GM21381 (cell line): ENCODE data around the gene KIAA0753.
"Not testable (repeated sequence)": the region's sequence is repeated elsewhere in the genome, so short reads cannot be mapped to it uniquely, and the experiment has no call there.

Experiments used
- ATAC-seq: cut with Tn5 transposase; IDR thresholded peaks from one replicate; pipeline ENCODE4 v1.9.1; 2021; ENCODE audit warnings: mild to moderate bottlenecking, moderate library complexity; ENCODE audit not compliant: unreplicated experiment

KIAA0753 gene

DNA sequence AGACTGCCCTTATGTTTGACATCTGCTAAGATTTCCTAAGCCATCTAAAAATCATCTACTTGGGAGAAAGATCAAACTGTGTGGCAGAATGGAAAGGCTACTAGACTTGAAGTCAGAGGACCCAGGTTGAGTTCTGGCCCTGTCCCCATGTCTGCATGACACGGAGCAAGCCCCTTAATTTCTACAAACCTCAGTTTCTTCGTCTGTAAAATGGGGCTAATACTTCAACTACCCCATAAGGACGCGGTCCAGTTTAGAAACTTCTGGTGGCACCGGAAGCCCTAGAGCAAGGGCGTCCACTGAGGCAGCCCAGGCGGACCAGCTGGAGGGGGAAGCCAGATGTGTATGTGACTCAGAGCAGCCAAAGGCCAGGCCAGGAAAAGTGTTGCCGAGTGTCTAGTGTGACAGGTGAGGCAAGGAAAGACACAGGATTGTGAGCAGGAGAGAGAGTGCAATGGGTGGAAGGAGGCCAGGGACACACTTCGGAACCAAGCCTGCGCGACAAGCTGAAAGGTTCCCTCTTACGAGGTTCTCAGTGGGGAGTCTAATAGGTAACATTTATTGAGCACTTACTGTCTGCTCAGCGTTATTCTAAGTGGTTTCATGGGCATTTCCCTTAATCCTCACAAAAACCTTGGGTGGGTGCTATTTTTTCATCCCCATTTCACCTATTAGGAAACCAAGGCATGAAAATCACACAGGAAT lies 66.4 kb downstream of the KIAA0753 start:
- no peak for ATAC-seq

DNA sequence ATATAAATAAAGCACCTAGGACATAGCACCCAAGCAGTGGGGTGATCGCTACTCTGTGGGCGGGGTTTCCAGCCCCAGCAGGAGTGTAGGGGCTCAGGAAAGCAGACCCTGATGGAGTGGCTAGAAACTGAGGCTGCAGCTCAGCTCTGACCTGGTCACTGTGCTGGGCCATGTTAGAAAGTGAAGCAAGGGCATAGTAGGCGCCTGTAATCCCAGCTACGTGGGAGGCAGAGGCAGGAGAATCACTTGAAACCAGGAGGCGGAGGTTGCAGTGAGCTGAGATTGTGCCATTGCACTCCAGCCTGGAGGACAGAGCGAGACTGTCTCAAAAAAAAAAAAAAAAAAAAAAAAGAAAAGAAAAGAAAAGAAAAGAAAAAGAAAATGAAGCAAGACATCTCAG lies 67.0 kb downstream of the KIAA0753 start:
- ATAC-seq, result not testable (repeated sequence)

DNA sequence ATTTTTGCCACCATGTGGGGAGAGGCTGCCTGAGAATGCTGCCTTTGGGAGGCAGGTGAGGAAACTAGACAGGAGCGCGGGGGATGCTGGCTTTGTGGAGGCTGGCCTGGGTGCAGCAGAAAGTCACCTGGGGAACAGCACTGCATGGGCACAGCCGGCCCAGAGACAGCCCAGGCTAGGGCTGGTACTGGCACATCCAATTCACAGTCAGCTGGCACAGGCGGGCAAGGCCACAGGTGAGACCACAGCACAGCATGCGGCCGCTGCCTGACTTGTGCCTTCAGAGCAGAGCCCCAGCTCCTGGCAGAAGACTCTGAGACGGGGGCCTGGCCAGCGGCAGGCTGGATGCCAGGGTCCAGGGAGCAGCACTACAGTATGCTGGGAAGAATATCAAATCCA lies 67.5 kb downstream of the KIAA0753 start:
- no peak for ATAC-seq

DNA sequence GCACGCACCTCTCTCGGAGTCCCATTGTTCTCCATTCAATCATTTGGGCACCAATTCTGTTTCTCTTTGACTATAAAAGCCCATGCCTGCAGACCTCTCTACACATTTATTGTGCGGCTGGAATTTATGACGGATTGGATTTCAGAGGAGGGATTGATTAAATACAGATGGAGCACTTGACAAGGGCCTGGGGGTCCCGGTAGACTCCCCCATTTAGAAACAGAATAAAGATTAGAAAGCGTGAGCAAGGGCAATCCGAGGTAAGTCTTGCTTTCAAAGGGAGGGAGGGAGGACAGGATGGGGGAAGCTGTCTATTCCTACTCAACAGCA lies 69.1 kb downstream of the KIAA0753 start:
- no peak for ATAC-seq

DNA sequence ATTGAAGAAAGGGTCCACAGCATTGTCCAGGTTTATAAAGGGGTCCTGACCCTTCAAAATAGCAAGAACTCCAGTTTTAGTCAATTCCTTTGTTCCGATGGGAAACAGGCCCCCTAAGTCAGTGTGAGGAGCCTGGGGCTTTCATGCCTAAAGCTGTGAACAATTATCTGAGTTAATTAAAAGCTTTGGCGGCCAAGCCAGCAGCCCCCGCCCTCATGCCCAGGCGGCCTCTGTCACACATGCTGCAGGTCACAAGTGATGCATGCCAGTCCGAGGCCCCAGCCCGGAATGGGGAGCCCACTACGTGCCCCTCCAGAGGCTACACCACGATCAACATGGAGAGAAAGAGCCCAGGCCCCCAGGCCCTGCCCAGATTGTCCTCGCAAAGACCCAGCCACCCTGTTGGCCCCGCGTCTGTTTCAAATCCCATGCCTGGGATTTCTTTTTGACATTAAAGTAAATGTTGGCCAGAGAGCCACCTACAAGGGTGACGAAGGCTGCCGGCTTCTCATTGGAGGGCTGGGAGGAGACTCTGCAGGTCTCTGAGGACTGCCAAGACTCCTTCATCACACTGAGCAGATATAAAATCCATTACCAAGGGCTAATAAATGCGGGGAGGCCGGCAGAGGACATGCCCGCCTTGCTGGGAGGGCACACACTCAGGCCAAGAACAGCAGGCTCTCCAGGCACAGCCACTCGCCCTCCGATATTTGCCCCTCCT lies 69.6 kb downstream of the KIAA0753 start:
- no peak for ATAC-seq

DNA sequence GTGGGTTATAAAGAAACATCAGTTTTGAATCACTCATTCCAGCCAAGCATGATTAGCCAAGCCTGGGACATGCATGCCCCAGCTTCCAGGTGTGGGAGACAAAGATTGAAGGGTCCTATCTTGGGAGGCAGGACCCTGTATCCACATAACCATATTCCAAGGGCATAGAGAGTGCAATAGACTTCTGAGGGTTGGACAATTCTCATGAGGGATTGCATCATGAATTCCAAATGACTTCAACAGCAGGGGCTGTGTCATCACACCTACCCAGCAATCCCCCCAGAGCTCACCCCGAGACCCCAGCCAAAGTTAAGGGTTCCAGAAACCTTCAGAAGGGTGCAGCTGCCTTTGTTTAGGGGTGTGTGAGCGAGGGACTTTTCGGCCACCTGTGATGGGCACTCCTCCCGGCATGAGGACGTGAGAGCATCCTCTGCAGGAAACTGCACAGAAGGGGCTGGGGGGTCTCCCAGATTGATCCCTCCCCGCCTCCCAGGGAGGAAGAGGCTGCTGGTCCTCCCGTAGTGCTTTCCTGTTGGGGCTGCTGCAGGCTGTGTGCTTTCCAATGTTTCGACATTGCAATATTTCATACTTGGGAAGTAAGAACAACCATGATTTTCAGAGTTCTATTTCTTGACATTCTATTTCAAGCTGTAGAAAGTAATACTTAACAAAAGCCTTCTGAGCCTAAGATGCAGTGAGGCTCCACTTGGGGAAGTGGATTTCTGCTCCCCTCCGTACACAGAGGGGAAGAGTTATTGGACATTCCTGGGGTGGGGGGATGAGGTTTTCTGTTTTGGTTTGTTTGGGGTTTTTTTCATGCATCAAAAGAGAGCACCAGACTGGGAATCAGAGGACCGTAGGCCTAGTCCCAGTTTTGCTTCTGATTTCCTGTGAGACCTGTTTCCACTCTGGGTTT lies 70.9 kb downstream of the KIAA0753 start:
- no peak for ATAC-seq

GRCh38 chr17:6568184-6568758 lies 72.2 kb downstream of the KIAA0753 start:
- no peak for ATAC-seq

GRCh38 chr17:6567528-6568183 lies 72.9 kb downstream of the KIAA0753 start:
- ATAC-seq, result no peak

GRCh38 chr17:6561446-6561845 lies 79.1 kb downstream of the KIAA0753 start:
- no peak for ATAC-seq

- ATAC-seq, result no peak
Measured at GRCh38 chr17:6560496-6560895, 80.0 kb downstream of the KIAA0753 start.

GRCh38 chr17:6559753-6560215 lies 80.7 kb downstream of the KIAA0753 start:
- ATAC-seq, result no peak

GRCh38 chr17:6558932-6559752 lies 81.4 kb downstream of the KIAA0753 start:
- no peak for ATAC-seq

DNA sequence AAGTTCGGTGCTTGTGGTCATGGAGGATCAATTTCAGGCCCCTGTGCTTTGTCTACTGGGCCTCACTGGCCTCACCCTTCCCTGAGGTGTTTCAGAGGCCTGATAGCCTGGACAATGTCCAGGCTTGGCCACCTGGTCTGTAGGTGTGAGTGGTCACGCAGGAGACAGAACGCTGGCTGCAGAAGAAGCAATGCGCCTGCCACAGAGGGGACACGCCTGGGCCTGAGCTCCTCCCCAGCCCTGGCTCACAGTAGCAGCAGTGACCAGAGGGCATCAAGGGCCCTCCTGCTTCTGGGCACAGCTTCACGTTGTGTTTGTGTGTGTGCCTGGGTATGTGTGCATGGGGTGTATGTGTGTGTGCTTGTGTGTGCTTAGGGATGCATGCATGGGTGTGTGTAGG lies 82.2 kb downstream of the KIAA0753 start:
- no peak for ATAC-seq

GRCh38 chr17:6557040-6557438 lies 83.5 kb downstream of the KIAA0753 start:
- ATAC-seq, result no peak

GRCh38 chr17:6556121-6557039 lies 84.1 kb downstream of the KIAA0753 start, which contains the start of gene PITPNM3:
Gene PITPNM3 (minus strand): TSS chr17:6556555. CDS start chr17:6556406, 149 bp downstream.
- no peak for ATAC-seq

GRCh38 chr17:6555331-6556120 lies 85.0 kb downstream of the KIAA0753 start:
- no peak for ATAC-seq

DNA sequence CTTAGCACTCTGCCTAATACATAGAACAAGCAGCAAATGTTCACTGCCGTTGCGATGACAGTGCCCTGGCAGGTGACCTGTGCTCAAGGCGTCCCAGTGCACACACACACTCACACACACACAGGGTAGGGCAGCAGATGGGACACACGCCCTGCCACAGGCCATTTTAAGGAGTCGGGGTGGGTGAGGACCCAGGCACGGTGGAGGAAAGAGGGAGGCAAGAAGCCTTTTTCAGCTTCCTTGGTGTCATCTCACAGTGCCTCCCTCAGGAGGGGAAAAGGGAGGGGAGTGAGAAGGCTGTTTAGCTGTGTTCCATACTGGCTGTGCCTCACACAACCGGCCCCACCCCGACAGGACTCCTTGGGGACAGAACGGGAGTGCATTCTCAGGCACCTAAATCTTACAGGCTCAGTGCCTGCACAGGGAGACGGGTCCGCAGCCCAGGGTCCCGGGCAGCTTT lies 85.6 kb downstream of the KIAA0753 start:
- ATAC-seq, result no peak

DNA sequence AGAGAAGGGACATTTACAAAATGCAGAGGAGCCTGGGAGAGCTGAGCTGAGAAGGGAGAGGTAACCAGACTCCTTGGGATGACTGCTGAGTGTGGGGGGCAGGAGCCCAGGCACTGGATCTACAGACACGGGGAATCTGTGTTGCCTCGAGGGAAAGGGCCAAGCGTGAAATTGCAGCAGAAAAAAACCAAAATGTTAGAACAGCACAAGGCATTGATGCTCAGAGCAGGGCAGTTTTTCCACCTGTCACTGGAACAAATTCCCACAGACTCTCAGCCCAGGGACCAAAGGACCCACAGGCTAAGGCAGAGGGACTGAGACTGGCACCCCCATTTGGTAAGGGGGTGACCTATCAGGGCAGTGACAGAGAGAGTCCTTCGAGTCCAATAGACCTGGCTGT lies 86.2 kb downstream of the KIAA0753 start:
- no peak for ATAC-seq
